ENCODE results near the gene SLC24A4. TPM values are rescaled to one million over a fixed set of nuclear protein-coding genes. Genes with fewer than 3 reads are reported as not detected.
A peak's percentile ranks its signal among the peaks of the same experiment; 100 is the strongest.

Gene SLC24A4
- total RNA-seq, 1 donor from 2014 or later, result 0.36 TPM

DNA sequence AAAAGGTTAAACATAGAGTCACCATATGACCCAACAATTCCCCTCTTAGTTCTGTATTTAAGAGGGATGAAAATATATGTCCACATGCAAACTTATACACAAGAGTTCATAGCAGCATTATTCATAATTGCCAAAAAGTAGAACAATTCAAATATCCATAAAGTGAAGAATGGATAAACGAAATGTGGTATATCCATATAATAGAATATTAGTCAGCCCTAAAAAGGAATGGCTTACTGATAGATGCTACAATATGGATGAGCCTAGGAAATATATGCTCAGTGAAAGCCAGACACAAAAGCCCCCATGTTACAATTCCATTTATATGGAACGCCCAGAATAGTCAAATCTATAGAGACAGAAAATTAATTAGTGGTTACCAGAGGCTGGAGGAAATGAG is 146.6 kb downstream of the SLC24A4 start:
- peaks cover 9% of the 10 kb centered on the region for H3K4me1 ChIP-seq
- no peaks in the 10 kb centered on the region for H3K27me3 ChIP-seq (ENCODE audit: low read depth)
- no peak for DNase-seq
- no peak overlapping the region for H3K27ac ChIP-seq (replicated peaks)
- intact Hi-C loops (cut with micrococcal nuclease), result no loop called here
- H3K4me3 ChIP-seq, result no peak overlapping the region
- H3K9me3 ChIP-seq (replicated peaks), result peaks cover 26% of the 10 kb centered on the region
- H3K36me3 ChIP-seq, result no peaks in the 10 kb centered on the region
- TF ChIP-seq, protein P1, sequence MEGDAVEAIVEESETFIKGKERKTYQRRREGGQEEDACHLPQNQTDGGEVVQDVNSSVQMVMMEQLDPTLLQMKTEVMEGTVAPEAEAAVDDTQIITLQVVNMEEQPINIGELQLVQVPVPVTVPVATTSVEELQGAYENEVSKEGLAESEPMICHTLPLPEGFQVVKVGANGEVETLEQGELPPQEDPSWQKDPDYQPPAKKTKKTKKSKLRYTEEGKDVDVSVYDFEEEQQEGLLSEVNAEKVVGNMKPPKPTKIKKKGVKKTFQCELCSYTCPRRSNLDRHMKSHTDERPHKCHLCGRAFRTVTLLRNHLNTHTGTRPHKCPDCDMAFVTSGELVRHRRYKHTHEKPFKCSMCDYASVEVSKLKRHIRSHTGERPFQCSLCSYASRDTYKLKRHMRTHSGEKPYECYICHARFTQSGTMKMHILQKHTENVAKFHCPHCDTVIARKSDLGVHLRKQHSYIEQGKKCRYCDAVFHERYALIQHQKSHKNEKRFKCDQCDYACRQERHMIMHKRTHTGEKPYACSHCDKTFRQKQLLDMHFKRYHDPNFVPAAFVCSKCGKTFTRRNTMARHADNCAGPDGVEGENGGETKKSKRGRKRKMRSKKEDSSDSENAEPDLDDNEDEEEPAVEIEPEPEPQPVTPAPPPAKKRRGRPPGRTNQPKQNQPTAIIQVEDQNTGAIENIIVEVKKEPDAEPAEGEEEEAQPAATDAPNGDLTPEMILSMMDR (IDR thresholded peaks at IDR 0.05; ENCODE audit: borderline replicate concordance), result no peak

DNA sequence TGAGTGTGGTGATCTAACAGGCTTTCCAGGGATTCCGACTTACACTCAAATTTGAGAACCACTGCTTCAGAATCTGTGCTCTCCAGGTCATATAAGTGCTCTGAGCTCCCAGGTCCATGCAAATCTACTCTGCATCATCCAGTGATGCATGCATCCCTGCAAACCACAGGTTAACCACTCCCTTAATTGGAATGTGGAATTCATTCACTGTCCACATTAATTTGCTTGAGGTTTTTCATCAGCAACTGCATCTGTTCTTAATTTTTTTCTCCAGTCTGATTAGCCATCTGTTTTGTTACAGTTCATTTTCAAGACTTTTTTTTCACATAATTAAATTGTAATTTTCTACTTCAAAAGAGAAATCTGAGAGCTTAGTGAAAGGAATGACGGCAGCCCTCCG is 147.2 kb downstream of the SLC24A4 start:
- Histone ChIP-seq H3K4me3 (no peak overlapping the region), H3K27me3 (ENCODE audit: low read depth) (no peaks in the 10 kb centered on the region), H3K27ac (replicated peaks) (no peak overlapping the region), H3K9me3 (replicated peaks) (peaks cover 26% of the 10 kb centered on the region), H3K4me1 (peaks cover 13% of the 10 kb centered on the region), H3K36me3 (no peaks in the 10 kb centered on the region)
- no peak for DNase-seq
- intact Hi-C loops (cut with micrococcal nuclease), result no loop called here
- TF ChIP-seq, protein P1 (IDR thresholded peaks at IDR 0.05; ENCODE audit: borderline replicate concordance), result no peak

DNA sequence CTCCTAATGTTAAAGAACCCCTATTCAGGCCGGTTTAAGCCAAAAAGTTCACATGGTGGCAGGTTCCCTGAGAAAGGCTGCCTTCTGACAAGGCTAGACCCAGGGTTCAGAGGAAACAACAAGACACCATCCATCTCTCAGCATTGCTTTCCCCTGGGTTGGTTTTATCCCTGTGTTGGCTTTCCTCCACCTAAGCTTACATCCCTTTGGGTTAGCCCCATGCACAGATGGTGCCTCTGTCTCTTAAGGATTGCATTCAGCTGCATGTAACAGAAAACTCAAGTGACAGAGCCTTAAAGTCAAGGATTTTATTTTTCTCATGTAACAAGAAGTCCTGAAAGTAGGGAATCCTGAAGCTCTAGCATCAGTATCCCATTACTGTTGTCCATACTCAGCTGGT is 147.8 kb downstream of the SLC24A4 start:
- no peaks in the 10 kb centered on the region for H3K36me3 ChIP-seq
- intact Hi-C loops (cut with micrococcal nuclease), result no loop called here
- no peak overlapping the region for H3K27ac ChIP-seq (replicated peaks)
- no peak for DNase-seq
- TF ChIP-seq, protein P1 (IDR thresholded peaks at IDR 0.05; ENCODE audit: borderline replicate concordance), result no peak
- H3K27me3 ChIP-seq (ENCODE audit: low read depth), result no peaks in the 10 kb centered on the region
- H3K4me3 ChIP-seq, result no peak overlapping the region
- H3K9me3 ChIP-seq (replicated peaks), result peaks cover 26% of the 10 kb centered on the region
- H3K4me1 ChIP-seq, result peaks cover 19% of the 10 kb centered on the region

DNA sequence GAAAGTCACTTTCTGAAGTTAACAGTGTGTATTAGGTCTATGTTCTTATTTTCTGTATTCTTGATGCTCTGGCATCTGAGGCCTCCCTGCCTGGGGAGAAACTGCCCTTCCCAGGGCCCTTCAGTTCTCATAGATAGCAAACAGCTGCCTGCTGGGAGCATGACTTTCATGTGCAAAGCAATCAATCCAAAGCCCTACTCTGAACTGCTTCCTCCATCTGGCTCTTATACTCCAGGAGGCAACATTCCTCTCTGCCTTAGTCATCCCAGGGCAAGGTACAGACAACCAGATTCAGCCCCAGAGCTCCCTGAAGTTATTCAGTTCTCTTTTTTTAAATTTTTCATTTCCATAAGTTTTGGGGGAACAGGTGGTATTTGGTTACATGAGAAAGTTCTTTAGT is 149.0 kb downstream of the SLC24A4 start:
- no peak for DNase-seq
- H3K36me3 ChIP-seq, result no peaks in the 10 kb centered on the region

DNA sequence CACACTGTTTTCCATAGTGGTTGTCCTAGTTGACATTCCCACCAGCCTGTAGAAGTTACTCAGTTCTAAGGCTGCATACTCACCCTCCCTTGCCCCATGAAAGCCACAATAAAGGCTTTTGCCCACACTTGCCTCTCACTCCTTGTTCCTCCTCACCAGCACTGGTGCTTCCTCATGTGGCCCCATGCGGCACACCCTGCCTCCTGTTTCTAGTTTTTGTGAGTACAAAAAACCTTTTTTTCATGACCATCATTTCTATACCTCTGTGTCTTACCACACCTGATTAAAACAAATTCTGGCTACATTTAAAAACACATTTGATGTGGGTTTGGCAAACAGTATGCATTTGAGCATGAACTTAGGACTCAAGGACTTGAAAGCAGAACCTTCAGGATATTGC is 149.9 kb downstream of the SLC24A4 start:
- TF ChIP-seq, protein P1 (IDR thresholded peaks at IDR 0.05; ENCODE audit: borderline replicate concordance), result no peak
- no peak for DNase-seq
- H3K4me1 ChIP-seq, result peaks cover 27% of the 10 kb centered on the region

More for the DNA sequence above, 149.0 kb downstream of the SLC24A4 start:
- Histone ChIP-seq H3K27me3 (ENCODE audit: low read depth) (no peaks in the 10 kb centered on the region), H3K9me3 (replicated peaks) (peaks cover 23% of the 10 kb centered on the region), H3K4me3 (no peak overlapping the region), H3K4me1 (peaks cover 27% of the 10 kb centered on the region), H3K27ac (replicated peaks) (no peak overlapping the region)
- TF ChIP-seq, protein P1 (IDR thresholded peaks at IDR 0.05; ENCODE audit: borderline replicate concordance), result no peak
- intact Hi-C loops (cut with micrococcal nuclease), result no loop called here

More for the DNA sequence above, 149.9 kb downstream of the SLC24A4 start:
- Histone ChIP-seq H3K36me3 (no peaks in the 10 kb centered on the region), H3K27me3 (ENCODE audit: low read depth) (no peaks in the 10 kb centered on the region), H3K9me3 (replicated peaks) (peaks cover 14% of the 10 kb centered on the region), H3K4me3 (no peak overlapping the region), H3K27ac (replicated peaks) (peak overlapping the region; percentile 58)
- intact Hi-C loops (cut with micrococcal nuclease), result no loop called here
